Neural crest cell (in vitro differentiated cells): ENCODE data around the gene CDCA5. TPM values are rescaled to one million over a fixed set of nuclear protein-coding genes. Genes with fewer than 3 reads are reported as not detected.

Experiments used
- DNase-seq: peaks from one replicate; pipeline ENCODE4 v3.0.0; 2021; ENCODE audit warnings: low read depth, mixed read lengths, low spot score
- H3K27ac Mint-ChIP-seq: one replicate; pipeline ENCODE4 v1.8.0; 2021; ENCODE audit warnings: mild to moderate bottlenecking, mixed read lengths; ENCODE audit not compliant: unreplicated experiment
- H3K27me3 Mint-ChIP-seq: 2 replicates; pipeline ENCODE4 v1.8.0; 2021; ENCODE audit warnings: low read depth, mild to moderate bottlenecking, mixed read lengths
- H3K36me3 Mint-ChIP-seq: 2 replicates; pipeline ENCODE4 v1.8.0; 2021; ENCODE audit warnings: low read depth, mild to moderate bottlenecking, mixed read lengths
- H3K4me1 Mint-ChIP-seq: 2 replicates; pipeline ENCODE4 v1.8.0; 2021; ENCODE audit warnings: mixed read lengths
- H3K4me3 Mint-ChIP-seq: one replicate; pipeline ENCODE4 v1.8.0; 2021; ENCODE audit warnings: mild to moderate bottlenecking, mixed read lengths
- H3K9me3 Mint-ChIP-seq: 2 replicates; pipeline ENCODE4 v1.8.0; 2021; ENCODE audit warnings: mixed read lengths
- total RNA-seq: library from RNA; stranded (reverse); gene quantifications from 2 replicates; pipeline ENCODE4 v1.2.1, GENCODE V29; 2021
- TF ChIP-seq, protein P1 (sequence below): fragments of 200-600 bp; sonication (generic); conservative IDR thresholded peaks from 2 replicates; pipeline ENCODE4 v1.5.0; 2021; ENCODE audit warnings: antibody characterized with exemption, mild to moderate bottlenecking

Gene CDCA5
- total RNA-seq, 1 donor from 2014 or later, result 84.8 TPM

DNA sequence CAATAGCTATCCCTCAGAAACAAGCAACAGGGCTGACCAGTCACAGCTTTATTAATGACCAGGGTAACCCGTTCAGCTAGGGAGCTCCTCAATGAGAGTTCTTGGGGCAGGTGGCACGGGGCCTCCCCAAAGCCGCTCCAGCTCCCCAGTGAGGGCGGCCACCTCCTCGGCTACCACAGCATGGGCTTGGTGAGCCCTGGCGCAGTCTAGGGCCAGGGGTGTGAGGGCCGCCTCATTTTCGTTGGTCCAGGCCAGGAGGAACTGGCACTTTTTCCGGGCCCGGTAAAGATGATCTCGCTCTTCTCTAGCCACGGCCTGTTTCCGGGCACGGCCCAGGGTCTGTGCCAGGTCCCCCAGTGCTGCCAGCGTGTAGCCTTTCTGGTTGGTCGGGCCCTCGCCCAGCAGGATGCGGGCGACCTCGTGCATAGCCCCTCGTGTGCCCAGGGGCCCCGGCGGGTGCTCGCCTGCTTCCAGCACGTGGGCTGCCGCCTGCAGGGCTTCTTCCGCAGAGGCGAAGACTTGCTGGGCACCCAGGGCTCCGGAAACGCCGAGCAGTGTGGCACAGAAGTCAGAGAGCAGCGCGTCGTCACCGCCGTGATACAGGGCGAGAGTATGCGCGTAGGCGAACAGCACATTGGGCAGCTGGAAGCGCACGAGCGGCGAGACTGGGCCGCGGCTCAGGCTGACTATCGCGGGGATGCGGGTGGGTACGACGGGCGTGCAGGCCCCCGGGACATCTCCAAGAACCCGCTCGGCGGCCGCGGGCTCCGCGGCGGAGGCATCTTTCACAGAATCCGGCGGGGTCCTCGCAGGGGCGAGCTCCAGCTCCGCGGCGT lies 32.7 kb upstream of the CDCA5 start:
- peaks cover 14% of the 10 kb centered on the region for H3K27me3 Mint-ChIP-seq
- no peak for DNase-seq
- H3K36me3 Mint-ChIP-seq, result peaks cover 9% of the 10 kb centered on the region
- H3K27ac Mint-ChIP-seq, result peak overlapping the region; percentile 84
- peaks cover 44% of the 10 kb centered on the region for H3K4me1 Mint-ChIP-seq
- TF ChIP-seq, protein P1, sequence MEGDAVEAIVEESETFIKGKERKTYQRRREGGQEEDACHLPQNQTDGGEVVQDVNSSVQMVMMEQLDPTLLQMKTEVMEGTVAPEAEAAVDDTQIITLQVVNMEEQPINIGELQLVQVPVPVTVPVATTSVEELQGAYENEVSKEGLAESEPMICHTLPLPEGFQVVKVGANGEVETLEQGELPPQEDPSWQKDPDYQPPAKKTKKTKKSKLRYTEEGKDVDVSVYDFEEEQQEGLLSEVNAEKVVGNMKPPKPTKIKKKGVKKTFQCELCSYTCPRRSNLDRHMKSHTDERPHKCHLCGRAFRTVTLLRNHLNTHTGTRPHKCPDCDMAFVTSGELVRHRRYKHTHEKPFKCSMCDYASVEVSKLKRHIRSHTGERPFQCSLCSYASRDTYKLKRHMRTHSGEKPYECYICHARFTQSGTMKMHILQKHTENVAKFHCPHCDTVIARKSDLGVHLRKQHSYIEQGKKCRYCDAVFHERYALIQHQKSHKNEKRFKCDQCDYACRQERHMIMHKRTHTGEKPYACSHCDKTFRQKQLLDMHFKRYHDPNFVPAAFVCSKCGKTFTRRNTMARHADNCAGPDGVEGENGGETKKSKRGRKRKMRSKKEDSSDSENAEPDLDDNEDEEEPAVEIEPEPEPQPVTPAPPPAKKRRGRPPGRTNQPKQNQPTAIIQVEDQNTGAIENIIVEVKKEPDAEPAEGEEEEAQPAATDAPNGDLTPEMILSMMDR, result no peak
- no peaks in the 10 kb centered on the region for H3K9me3 Mint-ChIP-seq
- peak overlapping the region; percentile 99 for H3K4me3 Mint-ChIP-seq

DNA sequence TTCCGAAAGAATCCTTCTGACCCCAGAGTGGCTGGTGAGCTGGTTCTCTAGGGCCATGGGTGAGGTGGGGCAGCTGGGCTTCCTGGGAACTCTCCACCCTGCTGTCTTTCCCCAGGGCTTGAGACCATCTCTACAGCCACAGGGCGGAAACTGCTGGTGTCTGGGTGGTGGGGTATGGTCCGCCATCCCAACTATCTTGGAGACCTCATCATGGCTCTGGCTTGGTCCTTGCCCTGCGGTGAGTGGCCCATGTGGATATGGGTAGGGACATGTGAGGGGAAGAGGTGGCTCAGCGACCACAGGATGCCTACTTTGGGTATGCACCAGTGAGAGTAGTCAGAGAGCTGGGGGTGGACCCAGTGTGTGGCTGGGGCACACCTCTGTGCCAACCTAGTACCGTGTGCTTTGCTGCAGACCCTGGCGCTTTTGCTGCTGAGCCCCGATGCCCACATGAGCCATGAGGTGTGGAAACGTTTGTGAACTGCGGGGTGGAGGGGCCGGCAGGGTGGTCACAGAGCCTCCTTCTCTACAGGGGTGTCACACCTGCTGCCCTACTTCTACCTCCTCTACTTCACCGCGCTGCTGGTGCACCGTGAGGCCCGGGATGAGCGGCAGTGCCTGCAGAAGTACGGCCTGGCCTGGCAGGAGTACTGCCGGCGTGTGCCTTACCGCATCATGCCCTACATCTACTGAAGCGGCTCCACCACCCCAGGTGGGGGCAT lies 31.7 kb upstream of the CDCA5 start:
- peaks cover 14% of the 10 kb centered on the region for H3K27me3 Mint-ChIP-seq
- TF ChIP-seq, protein P1, result no peak
- H3K4me3 Mint-ChIP-seq, result peak overlapping the region; percentile 99
- no peak overlapping the region for H3K27ac Mint-ChIP-seq
- no peak for DNase-seq
- H3K9me3 Mint-ChIP-seq, result no peaks in the 10 kb centered on the region
- peaks cover 6% of the 10 kb centered on the region for H3K36me3 Mint-ChIP-seq
- H3K4me1 Mint-ChIP-seq, result peaks cover 47% of the 10 kb centered on the region

DNA sequence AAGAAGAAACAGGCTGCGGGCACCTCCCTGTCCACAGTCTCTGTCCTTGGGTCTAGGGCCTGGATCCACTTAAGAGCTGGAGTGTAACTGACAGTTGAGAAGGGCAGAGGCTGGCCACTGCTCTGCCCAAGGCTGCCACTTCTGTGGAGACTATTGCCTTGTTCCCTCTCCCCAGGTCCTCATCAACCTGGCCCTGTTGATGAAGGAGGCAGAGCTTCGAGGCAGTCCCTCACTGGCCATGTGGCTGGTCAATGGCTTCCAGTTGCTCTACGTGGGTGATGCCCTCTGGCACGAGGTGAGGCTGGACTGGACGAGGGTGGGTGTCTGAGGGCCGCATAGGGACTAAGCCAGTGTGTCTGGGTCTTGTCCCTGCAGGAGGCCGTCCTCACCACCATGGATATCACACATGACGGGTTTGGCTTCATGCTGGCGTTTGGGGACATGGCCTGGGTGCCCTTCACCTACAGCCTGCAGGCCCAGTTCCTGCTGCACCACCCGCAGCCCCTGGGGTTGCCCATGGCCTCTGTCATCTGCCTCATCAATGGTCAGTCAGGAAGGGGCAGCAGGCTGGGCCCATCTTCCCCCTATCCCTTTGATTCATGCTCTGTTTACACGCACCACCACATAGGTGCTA lies 30.8 kb upstream of the CDCA5 start:
- H3K36me3 Mint-ChIP-seq, result peaks cover 6% of the 10 kb centered on the region

DNA sequence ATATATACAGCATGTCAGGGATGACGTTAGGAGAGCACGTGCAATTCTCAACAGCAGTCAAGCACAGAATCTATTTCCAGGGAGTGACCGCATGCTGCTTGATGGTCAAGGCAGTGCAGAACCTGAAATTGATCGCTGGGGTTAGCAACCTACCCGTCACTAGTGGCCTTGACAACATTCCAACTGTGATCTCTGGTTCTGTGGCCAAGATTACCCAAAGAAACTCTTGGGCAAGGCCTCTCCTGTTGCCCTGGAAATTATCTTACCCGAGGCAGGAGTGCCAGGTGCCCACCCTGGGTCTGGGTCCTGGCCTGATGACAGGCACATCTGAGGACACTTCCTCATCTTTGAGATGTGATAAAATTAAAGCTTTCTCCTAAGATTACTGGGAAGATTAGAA lies 30.0 kb upstream of the CDCA5 start:
- TF ChIP-seq, protein P1, result no peak
- Mint-ChIP-seq H3K4me1 (peaks cover 43% of the 10 kb centered on the region), H3K4me3 (peak overlapping the region; percentile 99), H3K27me3 (peaks cover 14% of the 10 kb centered on the region), H3K36me3 (peaks cover 6% of the 10 kb centered on the region), H3K27ac (no peak overlapping the region), H3K9me3 (no peaks in the 10 kb centered on the region)
- no peak for DNase-seq

More for the DNA sequence above, 30.8 kb upstream of the CDCA5 start:
- no peaks in the 10 kb centered on the region for H3K9me3 Mint-ChIP-seq
- no peak overlapping the region for H3K27ac Mint-ChIP-seq
- no peak for DNase-seq
- peaks cover 14% of the 10 kb centered on the region for H3K27me3 Mint-ChIP-seq
- H3K4me1 Mint-ChIP-seq, result peaks cover 46% of the 10 kb centered on the region
- TF ChIP-seq, protein P1, result no peak
- H3K4me3 Mint-ChIP-seq, result peak overlapping the region; percentile 99

DNA sequence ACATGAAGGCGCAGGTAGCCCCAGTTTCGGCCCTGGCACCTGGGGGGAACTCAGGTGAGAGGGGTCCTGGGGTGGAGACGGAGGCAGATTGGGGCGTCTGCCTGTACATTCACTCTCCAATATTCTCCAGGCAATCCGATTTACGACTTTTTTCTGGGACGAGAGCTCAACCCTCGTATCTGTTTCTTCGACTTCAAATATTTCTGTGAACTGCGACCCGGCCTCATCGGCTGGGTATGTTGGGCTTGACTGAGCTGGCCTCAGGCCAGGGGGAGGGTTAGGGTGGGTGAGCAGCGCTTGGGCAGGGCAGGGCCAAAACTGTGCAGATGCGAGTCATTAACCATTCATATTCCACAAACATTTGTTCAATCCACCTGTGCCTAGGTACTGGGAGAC lies 29.5 kb upstream of the CDCA5 start:
- TF ChIP-seq, protein P1, result no peak
- peaks cover 6% of the 10 kb centered on the region for H3K36me3 Mint-ChIP-seq
- H3K27me3 Mint-ChIP-seq, result peaks cover 14% of the 10 kb centered on the region
- no peaks in the 10 kb centered on the region for H3K9me3 Mint-ChIP-seq
- H3K27ac Mint-ChIP-seq, result no peak overlapping the region
- DNase-seq, result no peak
- peak overlapping the region; percentile 99 for H3K4me3 Mint-ChIP-seq
- H3K4me1 Mint-ChIP-seq, result peaks cover 38% of the 10 kb centered on the region
